BE2C (cell line): Measurements from ENCODE around the gene INO80E.

Experiments used
- DNase-seq: peaks from one replicate; pipeline ENCODE4 v3.0.0-alpha.2; 2020
- H3K27me3 ChIP-seq: fragments of 250-450 bp; sonication (Bioruptor Pico); 2 replicates; pipeline ENCODE4 v1.5.1; 2020; ENCODE audit warnings: mild to moderate bottlenecking
- H3K36me3 ChIP-seq: fragments of 250-450 bp; sonication (Bioruptor Pico); 2 replicates; pipeline ENCODE4 v1.5.1; 2020; ENCODE audit warnings: mild to moderate bottlenecking
- H3K4me1 ChIP-seq: fragments of 250-450 bp; sonication (Bioruptor Pico); 2 replicates; pipeline ENCODE4 v1.5.1; 2020
- H3K4me3 ChIP-seq: 2 replicates; pipeline ENCODE4 v1.5.1; 2011; ENCODE audit warnings: low read depth, low read length
- H3K9me3 ChIP-seq: fragments of 250-450 bp; sonication (Bioruptor Pico); 2 replicates; pipeline ENCODE4 v1.5.1; 2020
- CTCF ChIP-seq: IDR thresholded peaks from 2 replicates; pipeline ENCODE4 v1.5.1; 2012; ENCODE audit warnings: mild to moderate bottlenecking, low read depth, low read length

Gene INO80E

GRCh38 chr16:30004811-30005242 lies 8.8 kb downstream of the INO80E start:
- Histone ChIP-seq H3K4me1 (peaks cover 3% of the 10 kb centered on the region; the same call in 1 of the 2 replicates), H3K9me3 (no peaks in the 10 kb centered on the region), H3K27me3 (no peaks in the 10 kb centered on the region), H3K36me3 (peaks cover 4% of the 10 kb centered on the region; the same call in 1 of the 2 replicates), H3K4me3 (no peak overlapping the region)
- peak; percentile 40 for DNase-seq
- no peak for TF ChIP-seq CTCF

- Histone ChIP-seq H3K4me1 (peaks cover 3% of the 10 kb centered on the region; the same call in 1 of the 2 replicates), H3K27me3 (no peaks in the 10 kb centered on the region), H3K4me3 (peak overlapping the region; percentile 26; the same call in 1 of the 2 replicates), H3K36me3 (peaks cover 4% of the 10 kb centered on the region; the same call in 1 of the 2 replicates), H3K9me3 (no peaks in the 10 kb centered on the region)
- TF ChIP-seq CTCF, result peak; percentile 88
- peak; percentile 73 for DNase-seq
These were observed 9.5 kb downstream of the INO80E start for GRCh38 chr16:30005341-30006094.

GRCh38 chr16:30006095-30006473 lies 10.0 kb downstream of the INO80E start:
- no peak for TF ChIP-seq CTCF
- Histone ChIP-seq H3K4me3 (no peak overlapping the region), H3K27me3 (no peaks in the 10 kb centered on the region), H3K9me3 (no peaks in the 10 kb centered on the region), H3K36me3 (peaks cover 4% of the 10 kb centered on the region; the same call in 1 of the 2 replicates), H3K4me1 (peaks cover 3% of the 10 kb centered on the region; the same call in 1 of the 2 replicates)
- no peak for DNase-seq

- Histone ChIP-seq H3K9me3 (no peaks in the 10 kb centered on the region), H3K36me3 (peaks cover 4% of the 10 kb centered on the region; the same call in 1 of the 2 replicates), H3K27me3 (no peaks in the 10 kb centered on the region), H3K4me1 (peaks cover 3% of the 10 kb centered on the region; the same call in 1 of the 2 replicates), H3K4me3 (no peak overlapping the region)
- TF ChIP-seq CTCF, result no peak
- no peak for DNase-seq
These were observed 10.8 kb downstream of the INO80E start for GRCh38 chr16:30006659-30007377.

- no peak for TF ChIP-seq CTCF
- Histone ChIP-seq H3K27me3 (no peaks in the 10 kb centered on the region), H3K4me1 (peaks cover 3% of the 10 kb centered on the region; the same call in 1 of the 2 replicates), H3K36me3 (peaks cover 4% of the 10 kb centered on the region; the same call in 1 of the 2 replicates), H3K4me3 (no peak overlapping the region), H3K9me3 (no peaks in the 10 kb centered on the region)
- no peak for DNase-seq
These were observed 11.4 kb downstream of the INO80E start for GRCh38 chr16:30007378-30007895.
